GM21723 (cell line): ENCODE results near the gene IKZF1.

Experiments
- ATAC-seq: cut with Tn5 transposase; IDR thresholded peaks from one replicate; pipeline ENCODE4 v1.9.1; 2021; ENCODE audit warnings: mild to moderate bottlenecking, moderate library complexity; ENCODE audit not compliant: unreplicated experiment

Gene IKZF1

GRCh38 chr7:50351267-50351666, 46.8 kb downstream of the IKZF1 start:
- no peak for ATAC-seq

GRCh38 chr7:50352282-50352681, 47.8 kb downstream of the IKZF1 start:
- ATAC-seq, result peak; percentile 88

- ATAC-seq, result no peak
These were observed 48.2 kb downstream of the IKZF1 start for GRCh38 chr7:50352751-50353150.

- ATAC-seq, result no peak
These were observed 48.7 kb downstream of the IKZF1 start for GRCh38 chr7:50353201-50353600.

GRCh38 chr7:50353894-50354595, 49.5 kb downstream of the IKZF1 start:
- ATAC-seq, result no peak

GRCh38 chr7:50355817-50356178, 51.3 kb downstream of the IKZF1 start:
- ATAC-seq, result no peak

- no peak for ATAC-seq
These were observed 51.9 kb downstream of the IKZF1 start for GRCh38 chr7:50356212-50356944.

GRCh38 chr7:50356945-50357268, 52.4 kb downstream of the IKZF1 start:
- no peak for ATAC-seq

- ATAC-seq, result no peak
These were observed 52.9 kb downstream of the IKZF1 start for GRCh38 chr7:50357426-50357825.

GRCh38 chr7:50358041-50358705, 53.7 kb downstream of the IKZF1 start:
- no peak for ATAC-seq

- no peak for ATAC-seq
These were observed 54.3 kb downstream of the IKZF1 start for GRCh38 chr7:50358779-50359178.

GRCh38 chr7:50359258-50359994, 54.9 kb downstream of the IKZF1 start:
- no peak for ATAC-seq

GRCh38 chr7:50359995-50360925, 55.7 kb downstream of the IKZF1 start:
- no peak for ATAC-seq

GRCh38 chr7:50362142-50362541, 57.6 kb downstream of the IKZF1 start:
- no peak for ATAC-seq

- no peak for ATAC-seq
These were observed 58.3 kb downstream of the IKZF1 start for GRCh38 chr7:50362712-50363282.

GRCh38 chr7:50363327-50364060, 59.0 kb downstream of the IKZF1 start:
- no peak for ATAC-seq

- ATAC-seq, result no peak
These were observed 60.1 kb downstream of the IKZF1 start for GRCh38 chr7:50364645-50365044.

- no peak for ATAC-seq
These were observed 61.8 kb downstream of the IKZF1 start for GRCh38 chr7:50366311-50366710.

- no peak for ATAC-seq
These were observed 62.6 kb downstream of the IKZF1 start for GRCh38 chr7:50367100-50367499.
